ENCODE measurements around the gene PARK7. TPM values are rescaled to one million over a fixed set of nuclear protein-coding genes. Genes with fewer than 3 reads are reported as not detected.
"Not testable (repeated sequence)": the region's sequence is repeated elsewhere in the genome, so short reads cannot be mapped to it uniquely, and the experiment has no call there.

Gene PARK7
- total RNA-seq, 6 experiments from 2014 or later = 144 to 218 (median 173) TPM

- intact Hi-C loops (cut with DNase I) = no loop called here
- no peaks in the 10 kb centered on the region for H3K36me3 ChIP-seq
- H3K27ac ChIP-seq = no peak overlapping the region
- DNase-seq (no peak), ATAC-seq (no peak)
- no peaks in the 10 kb centered on the region for H3K27me3 ChIP-seq
- no peak overlapping the region for H3K4me3 ChIP-seq
- WGBS (ENCODE audit: insufficient coverage, low coverage, low lambda C conversion rate, missing lambda C conversion rate) = 61% methylated on average over 6 of the region's 9 CpGs
- no peaks in the 10 kb centered on the region for H3K9me3 ChIP-seq
- H3K4me1 ChIP-seq = no peaks in the 10 kb centered on the region
- TF ChIP-seq POLR2A (IDR thresholded peaks at IDR 0.05) = no peak
- TF ChIP-seq CTCF (IDR thresholded peaks at IDR 0.05) = no peak
Observed at GRCh38 chr1:7941437-7941793, 20.1 kb upstream of the PARK7 start.

DNA sequence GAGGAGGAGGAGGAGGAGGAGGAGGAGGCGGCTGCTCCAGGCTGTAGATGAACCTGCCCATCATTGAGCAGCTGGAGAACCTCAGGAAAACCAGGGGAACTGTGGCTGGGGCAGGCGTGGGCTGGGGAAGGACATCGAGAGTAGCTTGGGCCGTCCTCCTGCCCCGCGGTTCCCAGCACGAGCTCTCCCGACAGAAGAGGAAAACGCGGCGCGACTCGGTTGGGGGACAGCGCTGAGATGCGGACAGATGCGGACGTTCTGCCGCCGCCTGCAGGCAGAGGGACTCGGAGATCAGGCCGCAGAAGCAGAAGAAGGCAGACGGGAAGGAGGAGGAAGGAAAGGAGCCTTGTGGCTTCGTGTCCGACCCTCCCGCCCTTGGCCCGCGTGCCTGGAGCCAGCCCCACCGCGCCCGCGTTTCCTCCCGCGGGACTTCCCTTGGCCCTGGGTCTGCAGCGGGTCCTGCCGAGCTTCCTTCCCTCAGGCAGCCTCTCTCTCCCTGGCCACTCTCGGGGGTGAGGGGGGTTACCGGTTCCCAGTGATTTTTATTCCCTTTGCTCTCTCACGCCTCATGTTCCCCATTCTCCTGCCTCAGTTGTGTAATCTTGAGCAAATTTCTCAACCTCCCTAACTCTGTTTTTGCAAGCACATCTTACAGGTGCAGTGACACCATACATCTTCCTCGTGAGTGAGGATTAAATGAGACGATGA lies 19.1 kb upstream of the PARK7 start:
- WGBS (ENCODE audit: insufficient coverage, low coverage, low lambda C conversion rate, missing lambda C conversion rate) = 11% methylated on average over 20 of the region's 40 CpGs
- H3K4me3 ChIP-seq = no peak overlapping the region
- TF ChIP-seq CTCF (IDR thresholded peaks at IDR 0.05) (peak in 3 of 4 donors; percentile 18 to 25 (median 23)), POLR2A (IDR thresholded peaks at IDR 0.05) (no peak)
- DNase-seq (peak; percentile 58 to 78 (median 59)), ATAC-seq (peak; percentile 68 to 85 (median 74))
- H3K9me3 ChIP-seq = no peaks in the 10 kb centered on the region
- H3K27me3 ChIP-seq = no peaks in the 10 kb centered on the region
- intact Hi-C loops (cut with DNase I) = no loop called here
- H3K27ac ChIP-seq = peak overlapping the region in 2 of 3 donors; percentile 18 to 47
- H3K4me1 ChIP-seq = no peaks in the 10 kb centered on the region
- H3K36me3 ChIP-seq = no peaks in the 10 kb centered on the region

DNA sequence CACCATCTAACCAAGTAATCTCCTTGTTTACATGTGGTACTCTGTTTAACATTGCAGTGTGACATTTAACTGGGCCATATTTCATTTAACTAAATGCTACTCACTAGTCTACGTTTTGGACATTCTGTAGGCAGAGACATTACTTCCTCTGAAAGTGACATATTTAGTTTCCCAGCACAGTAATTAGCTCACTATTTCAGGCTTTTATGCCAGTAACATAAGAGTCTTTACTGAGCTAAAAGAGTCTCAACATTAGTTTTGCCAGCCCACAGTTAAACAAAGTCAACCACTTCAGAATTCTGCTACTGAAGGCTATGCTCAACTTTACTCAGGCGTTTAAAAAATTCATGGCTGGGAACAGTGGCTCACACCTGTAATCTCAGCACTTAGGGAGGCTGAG lies 18.3 kb upstream of the PARK7 start:
- no peak overlapping the region for H3K4me3 ChIP-seq
- ATAC-seq = no peak
- no peak overlapping the region for H3K27ac ChIP-seq

GRCh38 chr1:7948960-7949359 lies 12.6 kb upstream of the PARK7 start:
- intact Hi-C loops (cut with DNase I) = no loop called here
- TF ChIP-seq POLR2A (IDR thresholded peaks at IDR 0.05) (no peak), CTCF (IDR thresholded peaks at IDR 0.05) (no peak)

More for the DNA sequence above, 18.3 kb upstream of the PARK7 start:
- Histone ChIP-seq H3K9me3 (no peaks in the 10 kb centered on the region), H3K4me1 (no peaks in the 10 kb centered on the region), H3K36me3 (no peaks in the 10 kb centered on the region), H3K27me3 (no peaks in the 10 kb centered on the region)
- 37% methylated on average over 2 of the region's 2 CpGs for WGBS (ENCODE audit: insufficient coverage, low coverage, low lambda C conversion rate, missing lambda C conversion rate)
- DNase-seq = no peak
- no peak for TF ChIP-seq CTCF (IDR thresholded peaks at IDR 0.05)
- no peak for TF ChIP-seq POLR2A (IDR thresholded peaks at IDR 0.05)
- intact Hi-C loops (cut with DNase I) = no loop called here

DNA sequence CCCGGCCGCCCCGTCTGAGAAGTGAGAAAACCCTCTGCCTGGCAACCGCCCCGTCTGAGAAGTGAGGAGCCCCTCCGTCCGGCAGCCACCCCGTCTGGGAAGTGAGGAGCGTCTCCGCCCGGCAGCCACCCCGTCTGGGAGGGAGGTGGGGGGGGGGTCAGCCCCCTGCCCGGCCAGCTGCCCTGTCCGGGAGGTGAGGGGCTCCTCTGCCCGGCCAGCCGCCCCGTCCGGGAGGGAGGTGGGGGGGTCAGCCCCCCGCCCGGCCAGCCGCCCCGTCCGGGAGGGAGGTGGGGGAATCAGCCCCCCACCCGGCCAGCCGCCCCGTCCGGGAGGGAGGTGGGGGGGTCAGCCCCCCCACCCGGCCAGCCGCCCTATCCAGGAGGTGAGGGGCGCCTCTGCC lies 8.7 kb upstream of the PARK7 start:
- ATAC-seq; H3K36me3 ChIP-seq; intact Hi-C loops (cut with DNase I); H3K9me3 ChIP-seq; H3K27me3 ChIP-seq; H3K4me3 ChIP-seq; DNase-seq; H3K4me1 ChIP-seq; H3K27ac ChIP-seq: not testable (repeated sequence)
- WGBS (ENCODE audit: insufficient coverage, low coverage, low lambda C conversion rate, missing lambda C conversion rate) = no CpG with 5 or more reads among the region's 30 CpGs

More at GRCh38 chr1:7948960-7949359, 12.6 kb upstream of the PARK7 start:
- Histone ChIP-seq H3K9me3 (no peaks in the 10 kb centered on the region), H3K4me3 (no peak overlapping the region), H3K27me3 (no peaks in the 10 kb centered on the region), H3K36me3 (no peaks in the 10 kb centered on the region), H3K27ac (no peak overlapping the region), H3K4me1 (no peaks in the 10 kb centered on the region)
- no peak for ATAC-seq
- WGBS (ENCODE audit: insufficient coverage, low coverage, low lambda C conversion rate, missing lambda C conversion rate) = 57% methylated on average over 5 of the region's 5 CpGs
- DNase-seq = no peak

Data from right lobe of liver (tissue), 6 donors.